DND-41 (cell line): ENCODE results near the gene COQ10B.

Experiments used
- ATAC-seq: fragments of 200-7000 bp; cut with Tn5 transposase; 3 replicates; pipeline ENCODE4 v1.9.1; 2021; ENCODE audit warnings: low read depth; ENCODE audit not compliant: insufficient read depth
- DNase-seq: peaks from one replicate; pipeline ENCODE4 v3.0.0-alpha.2; 2020
- H2AFZ ChIP-seq: 2 replicates; pipeline ENCODE4 v1.6.0; 2012; ENCODE audit warnings: low read depth, low read length
- H3K27ac ChIP-seq: 2 replicates; pipeline ENCODE4 v1.5.1; 2012; ENCODE audit warnings: low read length, inconsistent platforms
- H3K27me3 ChIP-seq: fragments of 200-600 bp; sonication (generic); 2 replicates; pipeline ENCODE4 v1.6.0; 2012; ENCODE audit warnings: low read length, mild to moderate bottlenecking, inconsistent platforms; ENCODE audit not compliant: insufficient read depth, poor library complexity
- H3K36me3 ChIP-seq: 2 replicates; pipeline ENCODE4 v1.5.1; 2012; ENCODE audit warnings: low read length, inconsistent platforms; ENCODE audit not compliant: insufficient read depth
- H3K4me1 ChIP-seq: 2 replicates; pipeline ENCODE4 v1.5.1; 2012; ENCODE audit warnings: mild to moderate bottlenecking, low read length; ENCODE audit not compliant: insufficient read depth
- H3K4me2 ChIP-seq: 2 replicates; pipeline ENCODE4 v1.6.0; 2012; ENCODE audit warnings: mild to moderate bottlenecking, moderate library complexity, low read length, inconsistent platforms; ENCODE audit not compliant: insufficient read depth
- H3K4me3 ChIP-seq, 2 experiments: fragments of 200-600 bp in 1 of 2; shearing (Covaris generic) in 1 of 2; 2 replicates each; pipeline ENCODE4 v1.5.1; 2012 to 2016; ENCODE audit warnings: inconsistent platforms in 2 of 2, low read length in 2 of 2, mild to moderate bottlenecking in 2 of 2, low read depth in 1 of 2, moderate library complexity in 1 of 2
- H3K79me2 ChIP-seq: 2 replicates; pipeline ENCODE4 v1.6.0; 2012; ENCODE audit warnings: low read length, inconsistent platforms; ENCODE audit not compliant: insufficient read depth
- H3K9ac ChIP-seq: 2 replicates; pipeline ENCODE4 v1.6.0; 2012; ENCODE audit warnings: low read depth, mild to moderate bottlenecking, inconsistent platforms, low read length, moderate library complexity
- H3K9me3 ChIP-seq: 2 replicates; pipeline ENCODE4 v1.5.1; 2012; ENCODE audit warnings: low read length, moderate library complexity, mild to moderate bottlenecking, inconsistent platforms; ENCODE audit not compliant: insufficient read depth, severe bottlenecking
- H4K20me1 ChIP-seq: 2 replicates; pipeline ENCODE4 v1.6.0; 2012; ENCODE audit warnings: low read length; ENCODE audit not compliant: insufficient read depth
- CTCF ChIP-seq: IDR thresholded peaks from 2 replicates; pipeline ENCODE4 v1.5.1; 2012; ENCODE audit warnings: borderline replicate concordance, low read length, moderate library complexity, mild to moderate bottlenecking; ENCODE audit not compliant: poor library complexity, severe bottlenecking; ENCODE audit errors: extremely low read depth
- EZH2 ChIP-seq: IDR thresholded peaks from 3 replicates; pipeline ENCODE4 v1.6.1; 2012; ENCODE audit warnings: borderline replicate concordance, low read depth, mild to moderate bottlenecking, moderate library complexity, low read length, inconsistent platforms; ENCODE audit not compliant: severe bottlenecking

COQ10B gene

GRCh38 chr2:197425550-197425949 is 27.8 kb upstream of the COQ10B start:
- no peak overlapping the region for H3K27ac ChIP-seq
- peaks cover 69% of the 10 kb centered on the region for H3K36me3 ChIP-seq
- no peaks in the 10 kb centered on the region for H3K9me3 ChIP-seq
- H3K79me2 ChIP-seq: peaks cover 100% of the 10 kb centered on the region
- no peak overlapping the region for H3K9ac ChIP-seq
- H3K4me3 ChIP-seq: no peak overlapping the region
- H4K20me1 ChIP-seq: peaks cover 84% of the 10 kb centered on the region
- peaks cover 20% of the 10 kb centered on the region for H3K4me1 ChIP-seq
- ATAC-seq (0 out of 3 replicates have a peak, but pooled peaks have one; percentile 22), DNase-seq (no peak)
- no peak for TF ChIP-seq CTCF
- TF ChIP-seq EZH2: no peak
- no peak overlapping the region for H2AFZ ChIP-seq
- no peaks in the 10 kb centered on the region for H3K27me3 ChIP-seq
- H3K4me2 ChIP-seq: no peak overlapping the region

GRCh38 chr2:197426723-197427603 is 26.4 kb upstream of the COQ10B start:
- H3K9ac ChIP-seq: no peak overlapping the region
- H3K4me1 ChIP-seq: peaks cover 34% of the 10 kb centered on the region
- no peaks in the 10 kb centered on the region for H3K27me3 ChIP-seq
- H3K79me2 ChIP-seq: peaks cover 100% of the 10 kb centered on the region
- H2AFZ ChIP-seq: no peak overlapping the region
- DNase-seq: no peak
- no peak for ATAC-seq
- H3K4me2 ChIP-seq: 0 out of 2 replicates have a peak overlapping the region, but pooled peaks have one; percentile 3
- no peak for TF ChIP-seq CTCF
- no peak for TF ChIP-seq EZH2
- H3K9me3 ChIP-seq: no peaks in the 10 kb centered on the region
- H3K4me3 ChIP-seq: no peak overlapping the region
- H3K27ac ChIP-seq: no peak overlapping the region
- H3K36me3 ChIP-seq: peaks cover 55% of the 10 kb centered on the region
- peaks cover 92% of the 10 kb centered on the region for H4K20me1 ChIP-seq

- DNase-seq (no peak), ATAC-seq (no peak)
- H3K27ac ChIP-seq: no peak overlapping the region
- peaks cover 100% of the 10 kb centered on the region for H3K79me2 ChIP-seq
- H3K9ac ChIP-seq: no peak overlapping the region
- no peak overlapping the region; the same call in 1 of the 2 replicates for H3K4me2 ChIP-seq
- H4K20me1 ChIP-seq: peaks cover 95% of the 10 kb centered on the region
- H2AFZ ChIP-seq: no peak overlapping the region
- peaks cover 45% of the 10 kb centered on the region for H3K4me1 ChIP-seq
- H3K36me3 ChIP-seq: peaks cover 45% of the 10 kb centered on the region
- H3K27me3 ChIP-seq: no peaks in the 10 kb centered on the region
- no peaks in the 10 kb centered on the region for H3K9me3 ChIP-seq
- no peak overlapping the region for H3K4me3 ChIP-seq
- no peak for TF ChIP-seq CTCF
- no peak for TF ChIP-seq EZH2
Observed at GRCh38 chr2:197427986-197428385, 25.4 kb upstream of the COQ10B start.
